ENCODE data around the gene IQGAP3. TPM values are rescaled to one million over a fixed set of nuclear protein-coding genes. Genes with fewer than 3 reads are reported as not detected.
A peak's percentile ranks its signal among the peaks of the same experiment; 100 is the strongest.
"Not testable (repeated sequence)": the region's sequence is repeated elsewhere in the genome, so short reads cannot be mapped to it uniquely, and the experiment has no call there.

The IQGAP3 gene
- total RNA-seq, 4 donors from 2014 or later: 1.7 to 9.4 (median 2.9) TPM

GRCh38 chr1:156556354-156556753 lies 16.0 kb downstream of the IQGAP3 start:
- in situ Hi-C loops (cut with MboI; ENCODE audit: low pct_ligation_motif_present in 1 of 4, low pct_unique_long_range_greater_than_20kb in 1 of 4, low sequenced_read_pairs in 3 of 4) (no loop called here), intact Hi-C loops (cut with DNase I; ENCODE audit: low total_unique reads) (no loop called here)
- DNase-seq: no peak
- no peak overlapping the region for H3K4me3 ChIP-seq
- peaks cover 0 to 5% (median 0%) of the 10 kb centered on the region in 4 donors for H3K4me1 ChIP-seq
- H3K9me3 ChIP-seq: no peaks in the 10 kb centered on the region
- no peak overlapping the region for H3K27ac ChIP-seq
- no peaks in the 10 kb centered on the region for H3K36me3 ChIP-seq
- H3K27me3 ChIP-seq: no peaks in the 10 kb centered on the region
- 85 to 100% methylated on average over 1 to 8 of the region's 9 CpGs for WGBS, 2 donors (ENCODE audit: low coverage in 1 of 2)
- TF ChIP-seq EP300 (IDR thresholded peaks at IDR 0.05; ENCODE audit: low read depth) (no peak), POLR2AphosphoS5 (IDR thresholded peaks at IDR 0.05) (no peak), CTCF (IDR thresholded peaks at IDR 0.05) (no peak), POLR2A (IDR thresholded peaks at IDR 0.05) (no peak)

- intact Hi-C loops (cut with DNase I; ENCODE audit: low total_unique reads) (no loop called here), in situ Hi-C loops (cut with MboI; ENCODE audit: low pct_ligation_motif_present in 1 of 4, low pct_unique_long_range_greater_than_20kb in 1 of 4, low sequenced_read_pairs in 3 of 4) (no loop called here)
- WGBS, 2 donors (ENCODE audit: low coverage in 1 of 2): 0 to 61% methylated on average over 1 to 2 of the region's 2 CpGs
- no peaks in the 10 kb centered on the region for H3K36me3 ChIP-seq
- H3K27me3 ChIP-seq: no peaks in the 10 kb centered on the region
- H3K4me3 ChIP-seq: no peak overlapping the region
- H3K9me3 ChIP-seq: no peaks in the 10 kb centered on the region
- no peak overlapping the region for H3K27ac ChIP-seq
- TF ChIP-seq EP300 (IDR thresholded peaks at IDR 0.05; ENCODE audit: low read depth) (no peak), POLR2AphosphoS5 (IDR thresholded peaks at IDR 0.05) (no peak), POLR2A (IDR thresholded peaks at IDR 0.05) (no peak)
- no peak for DNase-seq
- H3K4me1 ChIP-seq: peaks cover 0 to 5% (median 0%) of the 10 kb centered on the region in 4 donors
Measured at GRCh38 chr1:156555715-156556114, 16.6 kb downstream of the IQGAP3 start.

- no peak overlapping the region for H3K4me3 ChIP-seq
- no peak overlapping the region for H3K27ac ChIP-seq
- no peaks in the 10 kb centered on the region for H3K36me3 ChIP-seq
- H3K9me3 ChIP-seq: no peaks in the 10 kb centered on the region
- peaks cover 0 to 5% (median 0%) of the 10 kb centered on the region in 4 donors for H3K4me1 ChIP-seq
- no peak for TF ChIP-seq CTCF (IDR thresholded peaks at IDR 0.05)
- TF ChIP-seq EP300 (IDR thresholded peaks at IDR 0.05; ENCODE audit: low read depth): no peak
- TF ChIP-seq POLR2AphosphoS5 (IDR thresholded peaks at IDR 0.05): no peak
- TF ChIP-seq POLR2A (IDR thresholded peaks at IDR 0.05): no peak
- H3K27me3 ChIP-seq: no peaks in the 10 kb centered on the region
- in situ Hi-C loops (cut with MboI; ENCODE audit: low pct_ligation_motif_present in 1 of 4, low pct_unique_long_range_greater_than_20kb in 1 of 4, low sequenced_read_pairs in 3 of 4) (no loop called here), intact Hi-C loops (cut with DNase I; ENCODE audit: low total_unique reads) (no loop called here)
- 79 to 86% methylated on average over 7 to 8 of the region's 8 CpGs for WGBS, 2 donors (ENCODE audit: low coverage in 1 of 2)
- no peak for DNase-seq
Measured at GRCh38 chr1:156554971-156555370, 17.4 kb downstream of the IQGAP3 start.

- H3K9me3 ChIP-seq: no peaks in the 10 kb centered on the region
- in situ Hi-C loops (cut with MboI; ENCODE audit: low pct_ligation_motif_present in 1 of 4, low pct_unique_long_range_greater_than_20kb in 1 of 4, low sequenced_read_pairs in 3 of 4) (no loop called here), intact Hi-C loops (cut with DNase I; ENCODE audit: low total_unique reads) (no loop called here)
- no peak for DNase-seq
- H3K36me3 ChIP-seq: no peaks in the 10 kb centered on the region
- H3K27ac ChIP-seq: no peak overlapping the region
- H3K27me3 ChIP-seq: no peaks in the 10 kb centered on the region
- no peak overlapping the region for H3K4me3 ChIP-seq
- no peak for TF ChIP-seq EP300 (IDR thresholded peaks at IDR 0.05; ENCODE audit: low read depth)
- peak in 2 of 3 donors; percentile 6 to 13 for TF ChIP-seq POLR2AphosphoS5 (IDR thresholded peaks at IDR 0.05)
- no peak for TF ChIP-seq CTCF (IDR thresholded peaks at IDR 0.05)
- 87 to 88% methylated on average over 1 to 6 of the region's 6 CpGs for WGBS, 2 donors (ENCODE audit: low coverage in 1 of 2)
- peaks cover 0 to 5% (median 0%) of the 10 kb centered on the region in 4 donors for H3K4me1 ChIP-seq
Measured at GRCh38 chr1:156553860-156554485, 18.4 kb downstream of the IQGAP3 start.

GRCh38 chr1:156552937-156553336 lies 19.4 kb downstream of the IQGAP3 start:
- H3K36me3 ChIP-seq; DNase-seq; H3K27ac ChIP-seq; H3K9me3 ChIP-seq; H3K27me3 ChIP-seq; intact Hi-C loops (cut with DNase I; ENCODE audit: low total_unique reads); H3K4me1 ChIP-seq; H3K4me3 ChIP-seq; in situ Hi-C loops (cut with MboI; ENCODE audit: low pct_ligation_motif_present in 1 of 4, low pct_unique_long_range_greater_than_20kb in 1 of 4, low sequenced_read_pairs in 3 of 4): not testable (repeated sequence)
- 55 to 80% methylated on average over 1 to 4 of the region's 4 CpGs for WGBS, 2 donors (ENCODE audit: low coverage in 1 of 2)

All from transverse colon (tissue), 4 donors.